SK-N-SH treated with all-trans-retinoic acid at 6 μM for 48 hours (cell line): ENCODE results near the gene KIF12.

Source experiments
- ATAC-seq: fragments of 200-7000 bp; cut with Tn5 transposase; 3 replicates; pipeline ENCODE4 v1.9.1; 2020; ENCODE audit warnings: mild to moderate bottlenecking, moderate library complexity
- ARNTL ChIP-seq: fragments of 450-650 bp; formaldehyde crosslinking; IDR thresholded peaks from 2 replicates; pipeline ENCODE4 v1.5.0; 2020; ENCODE audit warnings: low read depth, mild to moderate bottlenecking, moderate library complexity, borderline replicate concordance
- CREB5 ChIP-seq: fragments of 250-450 bp; sonication (Bioruptor Pico); IDR thresholded peaks from 2 replicates; pipeline ENCODE4 v1.5.1; 2020; ENCODE audit warnings: low read depth, mild to moderate bottlenecking, moderate library complexity
- CSDC2 ChIP-seq: fragments of 250-450 bp; sonication (Bioruptor Pico); IDR thresholded peaks from 2 replicates; pipeline ENCODE4 v1.5.0; 2020; ENCODE audit warnings: mild to moderate bottlenecking, moderate library complexity
- CSRNP3 ChIP-seq: fragments of 250-450 bp; sonication (Bioruptor Pico); IDR thresholded peaks from 2 replicates; pipeline ENCODE4 v1.5.1; 2021; ENCODE audit warnings: mild to moderate bottlenecking, moderate library complexity
- ESRRG ChIP-seq: fragments of 250-450 bp; sonication (Bioruptor Pico); IDR thresholded peaks from 2 replicates; pipeline ENCODE4 v1.6.1; 2021; ENCODE audit warnings: mild to moderate bottlenecking
- ISL1 ChIP-seq: fragments of 250-450 bp; sonication (Bioruptor Pico); IDR thresholded peaks from 2 replicates; pipeline ENCODE4 v2.1.2; 2022; ENCODE audit warnings: mild to moderate bottlenecking, moderate library complexity
- OSR1 ChIP-seq: fragments of 250-450 bp; sonication (Bioruptor Pico); IDR thresholded peaks from 2 replicates; pipeline ENCODE4 v1.8.0; 2022; ENCODE audit warnings: moderate library complexity, mild to moderate bottlenecking, inconsistent platforms
- PATZ1 ChIP-seq: fragments of 250-450 bp; sonication (Bioruptor Pico); IDR thresholded peaks from 2 replicates; pipeline ENCODE4 v1.8.0; 2020; ENCODE audit warnings: mild to moderate bottlenecking, moderate library complexity, borderline replicate concordance
- POU6F1 ChIP-seq: fragments of 250-450 bp; sonication (Bioruptor Pico); IDR thresholded peaks from 2 replicates; pipeline ENCODE4 v1.8.0; 2021; ENCODE audit warnings: low read depth, mild to moderate bottlenecking, moderate library complexity, borderline replicate concordance
- RARB ChIP-seq: fragments of 250-450 bp; sonication (Bioruptor Pico); IDR thresholded peaks from 2 replicates; pipeline ENCODE4 v1.8.0; 2021; ENCODE audit warnings: mild to moderate bottlenecking, moderate library complexity
- SNAI2 ChIP-seq: fragments of 250-450 bp; sonication (Bioruptor Pico); IDR thresholded peaks from 2 replicates; pipeline ENCODE4 v1.5.0; 2020; ENCODE audit warnings: mild to moderate bottlenecking, moderate library complexity
- TCF4 ChIP-seq: fragments of 250-450 bp; sonication (Bioruptor Pico); IDR thresholded peaks from 2 replicates; pipeline ENCODE4 v1.8.0; 2021; ENCODE audit warnings: mild to moderate bottlenecking, moderate library complexity, borderline replicate concordance
- TSHZ2 ChIP-seq: fragments of 250-450 bp; sonication (Bioruptor Pico); IDR thresholded peaks from 2 replicates; pipeline ENCODE4 v1.5.0; 2020; ENCODE audit warnings: mild to moderate bottlenecking, moderate library complexity
- ZC3H10 ChIP-seq: fragments of 250-450 bp; sonication (Bioruptor Pico); IDR thresholded peaks from 2 replicates; pipeline ENCODE4 v1.5.1; 2021; ENCODE audit warnings: mild to moderate bottlenecking, moderate library complexity
- ZFP3 ChIP-seq: fragments of 250-450 bp; sonication (Bioruptor Pico); IDR thresholded peaks from 2 replicates; pipeline ENCODE4 v1.5.0; 2020; ENCODE audit warnings: mild to moderate bottlenecking, moderate library complexity
- ZNF70 ChIP-seq: fragments of 450-650 bp; formaldehyde crosslinking; IDR thresholded peaks from 2 replicates; pipeline ENCODE4 v1.5.0; 2020; ENCODE audit warnings: mild to moderate bottlenecking, moderate library complexity
- ZNF8 ChIP-seq: fragments of 450-650 bp; formaldehyde crosslinking; IDR thresholded peaks from 2 replicates; pipeline ENCODE4 v1.5.0; 2020; ENCODE audit warnings: mild to moderate bottlenecking, moderate library complexity

Gene KIF12

GRCh38 chr9:114112778-114113584 is 13.9 kb upstream of the KIF12 start (continued):
- TF ChIP-seq TSHZ2 (CRISPR knock-in tag) (no peak), ZFP3 (CRISPR knock-in tag) (no peak), ESRRG (CRISPR knock-in tag) (no peak), ZNF70 (CRISPR knock-in tag) (no peak)

GRCh38 chr9:114112325-114112724 is 13.2 kb upstream of the KIF12 start:
- no peak for TF ChIP-seq CSDC2
- no peak for TF ChIP-seq SNAI2 (CRISPR knock-in tag)
- no peak for TF ChIP-seq OSR1 (CRISPR knock-in tag)
- no peak for TF ChIP-seq ISL1 (CRISPR knock-in tag)
- TF ChIP-seq TSHZ2 (CRISPR knock-in tag): no peak
- TF ChIP-seq RARB (CRISPR knock-in tag): no peak
- TF ChIP-seq CREB5: no peak
- TF ChIP-seq ZC3H10 (CRISPR knock-in tag): no peak
- TF ChIP-seq POU6F1: no peak
- ATAC-seq: no peak

- TF ChIP-seq TCF4 (CRISPR knock-in tag) (no peak), PATZ1 (CRISPR knock-in tag) (no peak), ZFP3 (CRISPR knock-in tag) (no peak), ZNF8 (CRISPR knock-in tag) (no peak), ZC3H10 (CRISPR knock-in tag) (no peak), ZNF70 (CRISPR knock-in tag) (no peak), ESRRG (CRISPR knock-in tag) (no peak), ARNTL (no peak), CSRNP3 (CRISPR knock-in tag) (no peak)
Observed at GRCh38 chr9:114110180-114110579, 11.1 kb upstream of the KIF12 start.

More at GRCh38 chr9:114110180-114110579, 11.1 kb upstream of the KIF12 start:
- no peak for ATAC-seq
